HG03066 (cell line): ENCODE measurements around the gene RRP1.
"Not testable (repeated sequence)": the region's sequence is repeated elsewhere in the genome, so short reads cannot be mapped to it uniquely, and the experiment has no call there.

Experiments
- ATAC-seq: cut with Tn5 transposase; IDR thresholded peaks from one replicate; pipeline ENCODE4 v1.9.1; 2021; ENCODE audit warnings: low read depth; ENCODE audit not compliant: unreplicated experiment

The RRP1 gene

DNA sequence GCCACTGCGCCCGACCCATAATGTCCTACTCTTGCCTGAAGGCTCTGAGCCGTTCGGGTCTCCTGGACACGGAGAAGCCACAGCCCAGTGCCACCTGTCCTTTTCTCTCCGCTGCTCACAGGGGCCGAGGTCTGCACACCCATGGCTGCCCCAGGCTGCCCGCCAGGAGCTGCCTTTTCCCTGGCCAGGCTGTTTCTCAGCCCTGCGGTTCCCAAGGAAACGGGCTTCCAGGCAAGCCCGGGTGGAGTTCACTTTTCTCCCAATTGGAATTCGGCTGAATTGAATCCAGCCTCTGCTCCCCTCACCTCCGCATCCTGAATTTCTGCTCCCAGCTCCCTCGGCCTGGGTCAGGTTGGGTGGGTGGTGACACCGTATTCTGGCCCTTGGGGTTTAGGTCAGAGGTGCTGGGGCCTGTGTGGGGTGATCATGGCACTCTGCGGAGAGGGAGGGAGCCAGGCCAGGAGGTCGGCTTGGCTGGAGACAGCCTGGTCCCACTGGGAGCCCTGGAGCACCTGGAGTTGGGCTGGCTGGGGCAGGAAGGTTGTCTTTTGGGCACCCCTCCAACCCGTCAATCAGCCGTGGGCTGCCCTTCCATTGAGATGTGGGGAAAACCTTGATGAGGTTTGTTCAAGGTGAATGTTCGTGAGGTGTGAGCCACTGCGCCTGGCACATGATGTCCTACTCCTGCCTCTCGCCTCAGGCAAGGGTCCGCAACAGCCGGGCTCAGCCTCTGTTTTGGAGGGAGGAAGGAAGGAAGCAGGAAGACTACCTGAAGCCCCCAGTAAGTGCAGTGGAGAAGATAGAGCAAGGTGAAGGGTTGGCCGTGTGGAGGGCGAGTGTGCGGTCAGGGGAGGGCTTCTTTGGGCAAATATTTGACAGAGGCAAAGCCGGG, 25.1 kb downstream of the RRP1 start:
- ATAC-seq: no peak

DNA sequence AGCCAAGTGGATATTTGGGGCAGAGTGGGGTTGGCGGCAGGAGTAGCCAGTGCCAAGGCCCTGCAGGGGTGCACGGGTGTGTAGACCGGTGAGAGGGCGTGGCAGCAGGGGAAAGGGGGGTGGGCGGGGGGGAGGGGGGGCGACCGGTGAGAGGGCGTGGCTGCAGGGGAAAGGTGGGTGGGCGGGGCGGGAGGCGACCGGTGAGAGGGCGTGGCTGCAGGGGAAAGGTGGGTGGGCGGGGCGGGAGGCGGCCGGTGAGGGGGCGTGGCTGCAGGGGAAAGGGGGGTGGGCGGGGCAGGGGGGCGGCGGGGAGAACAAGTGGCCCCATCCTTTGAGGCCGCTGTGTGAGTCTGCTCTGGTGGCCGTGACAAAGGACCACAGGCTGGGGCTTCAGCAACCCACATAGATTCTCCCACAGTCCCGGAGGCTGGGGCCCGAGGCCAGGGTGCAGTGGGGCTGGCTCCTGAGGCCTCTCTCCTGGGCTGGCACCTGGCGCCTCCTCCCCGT, 25.8 kb downstream of the RRP1 start:
- ATAC-seq: no peak

DNA sequence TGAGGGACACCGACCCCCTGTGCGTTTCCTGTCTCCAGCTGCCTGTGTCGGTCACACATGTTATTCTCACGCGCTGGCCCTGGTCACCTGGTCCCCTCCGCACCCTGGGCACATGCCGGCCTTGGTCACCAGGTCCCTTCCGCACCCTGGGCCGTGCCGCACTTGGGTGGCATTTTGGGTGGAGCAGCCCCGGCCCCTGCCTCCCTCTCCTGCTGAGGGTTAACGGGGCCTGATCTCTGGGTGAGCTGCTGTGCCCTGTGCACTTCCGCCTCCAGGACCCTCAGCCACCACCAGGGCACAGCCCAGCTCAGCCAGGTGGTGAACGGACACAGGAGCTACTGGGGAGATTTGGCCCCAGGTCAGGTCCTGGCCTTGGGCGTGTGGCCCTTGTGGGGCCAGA, 26.6 kb downstream of the RRP1 start:
- ATAC-seq: no peak

DNA sequence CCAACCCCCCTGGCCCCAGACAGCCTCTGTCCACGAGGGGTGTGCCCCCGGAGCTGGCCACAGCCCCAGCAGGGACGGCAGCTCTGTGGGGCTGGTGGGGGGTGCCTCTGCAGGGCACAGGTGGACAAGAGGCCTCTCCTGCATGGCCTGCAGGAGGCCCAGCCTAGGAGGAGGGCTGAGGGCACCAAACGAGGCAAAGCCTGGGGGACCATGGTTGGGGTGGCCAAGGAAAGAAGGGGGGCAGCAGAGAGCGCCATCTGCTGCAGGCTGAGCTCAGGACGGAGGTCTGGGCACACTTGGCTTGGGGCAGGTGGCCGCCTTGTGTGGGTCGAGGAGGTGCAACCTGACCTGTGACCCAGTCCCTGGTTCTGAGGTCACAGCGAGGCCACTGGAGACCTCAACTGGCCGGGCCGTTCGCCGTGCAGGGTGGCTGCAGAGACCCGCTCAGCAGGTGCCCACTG, 27.3 kb downstream of the RRP1 start:
- ATAC-seq: no peak

- no peak for ATAC-seq
Measured at GRCh38 chr21:43817157-43818086, 28.0 kb downstream of the RRP1 start.

GRCh38 chr21:43818685-43819084, 29.3 kb downstream of the RRP1 start:
- ATAC-seq: no peak

- ATAC-seq: no peak
Measured at GRCh38 chr21:43819511-43820405, 30.4 kb downstream of the RRP1 start.

- ATAC-seq: no peak
Measured at GRCh38 chr21:43820466-43820865, 31.1 kb downstream of the RRP1 start.

DNA sequence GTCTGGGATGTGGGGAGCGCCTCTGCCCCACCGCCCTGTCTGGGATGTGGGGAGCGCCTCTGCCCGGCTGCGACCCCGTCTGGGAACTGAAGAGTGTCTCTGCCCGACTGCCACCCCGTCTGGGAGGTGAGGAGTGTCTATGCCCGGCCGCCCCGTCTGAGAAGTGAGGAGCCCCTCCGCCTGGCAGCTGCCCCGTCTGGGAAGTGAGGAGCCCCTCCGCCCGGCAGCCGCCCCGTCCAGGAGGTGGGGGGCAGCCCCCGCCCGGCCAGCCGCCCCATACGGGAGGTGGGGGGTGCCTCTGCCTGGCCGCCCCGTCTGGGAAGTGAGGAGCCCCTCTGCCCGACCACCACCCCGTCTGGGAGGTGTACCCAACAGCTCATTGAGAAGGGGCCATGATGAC, 32.8 kb downstream of the RRP1 start:
- not testable (repeated sequence) for ATAC-seq

DNA sequence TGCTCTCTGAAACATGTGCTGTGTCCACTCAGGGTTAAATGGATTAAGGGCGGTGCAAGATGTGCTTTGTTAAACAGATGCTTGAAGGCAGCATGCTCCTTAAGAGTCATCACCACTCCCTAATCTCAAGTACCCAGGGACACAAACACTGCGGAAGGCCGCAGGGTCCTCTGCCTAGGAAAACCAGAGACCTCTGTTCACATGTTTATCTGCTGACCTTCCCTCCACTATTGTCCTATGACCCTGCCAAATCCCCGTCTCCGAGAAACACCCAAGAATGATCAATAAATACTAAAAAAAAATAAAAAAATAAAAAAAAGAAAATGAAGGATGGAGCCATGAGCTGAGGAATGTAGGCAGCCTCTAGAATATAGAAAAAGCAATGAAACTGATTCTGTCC, 33.4 kb downstream of the RRP1 start:
- ATAC-seq: not testable (repeated sequence)

GRCh38 chr21:43824333-43825241, 35.2 kb downstream of the RRP1 start:
- ATAC-seq: no peak

GRCh38 chr21:43825242-43825935, 36.0 kb downstream of the RRP1 start:
- ATAC-seq: no peak

DNA sequence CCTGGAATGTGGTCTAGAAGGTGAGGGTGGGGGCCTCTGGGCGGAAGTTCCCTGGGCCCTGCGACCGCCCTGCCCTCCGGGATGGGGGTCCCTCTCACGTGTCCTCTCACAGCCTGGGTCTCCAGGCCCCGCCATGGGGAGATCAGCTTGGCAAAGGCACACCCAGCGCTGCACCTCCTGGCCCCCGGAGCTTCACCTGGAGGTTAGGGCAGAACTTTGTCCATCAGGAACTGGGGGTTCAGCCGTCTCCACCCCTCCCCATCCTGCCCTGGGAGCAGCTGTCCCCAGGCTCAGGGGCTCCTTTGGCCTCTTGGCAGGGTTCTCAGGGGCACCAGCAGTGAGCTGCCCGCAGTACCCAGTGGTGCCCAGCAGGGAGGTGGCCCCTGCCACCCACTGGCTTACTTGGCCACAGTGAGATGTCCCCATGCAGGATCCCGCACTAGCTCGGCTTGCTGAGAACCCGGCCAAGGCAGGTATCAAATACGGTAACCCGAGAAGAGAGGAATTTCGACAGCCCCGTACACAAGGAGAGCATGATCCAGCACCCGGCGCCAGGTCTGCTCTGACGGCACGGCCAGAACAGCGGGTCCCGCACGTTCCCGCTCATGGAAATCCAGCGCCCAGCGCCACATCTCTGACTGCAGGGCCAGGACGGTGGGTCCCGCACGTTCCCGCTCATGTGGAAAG, 36.7 kb downstream of the RRP1 start:
- no peak for ATAC-seq

- no peak for ATAC-seq
Measured at GRCh38 chr21:43826623-43826974, 37.2 kb downstream of the RRP1 start.

- no peak for ATAC-seq
Measured at GRCh38 chr21:43827015-43827611, 37.7 kb downstream of the RRP1 start.

GRCh38 chr21:43829161-43829560, 39.8 kb downstream of the RRP1 start:
- ATAC-seq: no peak

GRCh38 chr21:43829575-43830119, 40.3 kb downstream of the RRP1 start:
- ATAC-seq: no peak
